GM12892 (cell line): ENCODE measurements around the gene IL2RA.

Source experiments
- DNase-seq: peaks from one replicate; pipeline ENCODE4 v3.0.0; 2011; ENCODE audit not compliant: insufficient read length
- FAIRE-seq: peaks from 2 replicates; lab custom pipeline; 2011; peaks lifted over from hg19 to GRCh38; lab: Jason Lieb, UNC
- POLR2A ChIP-seq: IDR thresholded peaks from 2 replicates; pipeline ENCODE4 v1.6.1; 2011; ENCODE audit warnings: low read depth, low read length, control low read depth
- POLR2AphosphoS5 ChIP-seq: IDR thresholded peaks from 2 replicates; pipeline ENCODE4 v1.6.1; 2011; ENCODE audit warnings: low read depth, low read length, control low read depth
- TAF1 ChIP-seq: IDR thresholded peaks from 2 replicates; pipeline ENCODE4 v1.6.1; 2011; ENCODE audit warnings: low read depth, mild to moderate bottlenecking, control low read depth, low read length, borderline replicate concordance

The IL2RA gene

GRCh38 chr10:5991708-5992107 lies 70.5 kb downstream of the IL2RA start:
- DNase-seq (no peak), FAIRE-seq (no peak)
- no peak for TF ChIP-seq POLR2A
- TF ChIP-seq TAF1: no peak
- TF ChIP-seq POLR2AphosphoS5: no peak

- DNase-seq (no peak), FAIRE-seq (no peak)
- TF ChIP-seq TAF1 (no peak), POLR2A (no peak), POLR2AphosphoS5 (no peak)
Measured at GRCh38 chr10:5989756-5990155, 72.4 kb downstream of the IL2RA start.

GRCh38 chr10:5988336-5988920 lies 73.7 kb downstream of the IL2RA start:
- TF ChIP-seq TAF1: no peak
- no peak for TF ChIP-seq POLR2A
- no peak for TF ChIP-seq POLR2AphosphoS5
- no peak for FAIRE-seq
- no peak for DNase-seq

- TF ChIP-seq TAF1: no peak
- no peak for TF ChIP-seq POLR2A
- no peak for TF ChIP-seq POLR2AphosphoS5
- DNase-seq (no peak), FAIRE-seq (peak; percentile 40)
Measured at GRCh38 chr10:5987747-5988146, 74.4 kb downstream of the IL2RA start.

- TF ChIP-seq POLR2AphosphoS5: no peak
- TF ChIP-seq POLR2A: no peak
- TF ChIP-seq TAF1: no peak
- FAIRE-seq (no peak), DNase-seq (no peak)
Measured at GRCh38 chr10:5985029-5985428, 77.1 kb downstream of the IL2RA start.

- TF ChIP-seq TAF1: no peak
- no peak for TF ChIP-seq POLR2AphosphoS5
- DNase-seq (no peak), FAIRE-seq (no peak)
Measured at GRCh38 chr10:5983774-5984173, 78.4 kb downstream of the IL2RA start.

- FAIRE-seq: no peak
- no peak for DNase-seq
- TF ChIP-seq POLR2AphosphoS5: no peak
- no peak for TF ChIP-seq POLR2A
- no peak for TF ChIP-seq TAF1
Measured at GRCh38 chr10:5981529-5981928, 80.6 kb downstream of the IL2RA start.

- no peak for TF ChIP-seq POLR2AphosphoS5
- TF ChIP-seq TAF1: no peak
- no peak for TF ChIP-seq POLR2A
- DNase-seq: no peak
- FAIRE-seq: no peak
Measured at GRCh38 chr10:5978230-5978489, 84.0 kb downstream of the IL2RA start.

- FAIRE-seq (peak; percentile 82), DNase-seq (peak; percentile 82)
- TF ChIP-seq TAF1 (peak; percentile 39; the same call in 1 of the 2 replicates), POLR2AphosphoS5 (0 out of 2 replicates have a peak, but pooled peaks have one; percentile 17), POLR2A (peak; percentile 53; the same call in 1 of the 2 replicates)
Measured at GRCh38 chr10:5977471-5978229, 84.5 kb downstream of the IL2RA start, which contains the start of gene IL15RA. Gene IL15RA (minus strand): TSS chr10:5977543. CDS start chr10:5977492, 51 bp downstream.

- FAIRE-seq: peak; percentile 5
- no peak for TF ChIP-seq TAF1
- no peak for TF ChIP-seq POLR2AphosphoS5
- no peak for TF ChIP-seq POLR2A
- no peak for DNase-seq
Measured at GRCh38 chr10:5976512-5977470, 85.4 kb downstream of the IL2RA start.

- peak; percentile 97 for FAIRE-seq
- TF ChIP-seq TAF1 (0 out of 2 replicates have a peak, but pooled peaks have one; percentile 21), POLR2AphosphoS5 (no peak), POLR2A (no peak; the same call in 1 of the 2 replicates)
- peak; percentile 59 for DNase-seq
Measured at GRCh38 chr10:5975641-5976473, 86.3 kb downstream of the IL2RA start.
